ENCODE results near the gene CSNK2A1.

- TF ChIP-seq POLR2A (IDR thresholded peaks at IDR 0.05) = no peak
- TF ChIP-seq, protein P1, sequence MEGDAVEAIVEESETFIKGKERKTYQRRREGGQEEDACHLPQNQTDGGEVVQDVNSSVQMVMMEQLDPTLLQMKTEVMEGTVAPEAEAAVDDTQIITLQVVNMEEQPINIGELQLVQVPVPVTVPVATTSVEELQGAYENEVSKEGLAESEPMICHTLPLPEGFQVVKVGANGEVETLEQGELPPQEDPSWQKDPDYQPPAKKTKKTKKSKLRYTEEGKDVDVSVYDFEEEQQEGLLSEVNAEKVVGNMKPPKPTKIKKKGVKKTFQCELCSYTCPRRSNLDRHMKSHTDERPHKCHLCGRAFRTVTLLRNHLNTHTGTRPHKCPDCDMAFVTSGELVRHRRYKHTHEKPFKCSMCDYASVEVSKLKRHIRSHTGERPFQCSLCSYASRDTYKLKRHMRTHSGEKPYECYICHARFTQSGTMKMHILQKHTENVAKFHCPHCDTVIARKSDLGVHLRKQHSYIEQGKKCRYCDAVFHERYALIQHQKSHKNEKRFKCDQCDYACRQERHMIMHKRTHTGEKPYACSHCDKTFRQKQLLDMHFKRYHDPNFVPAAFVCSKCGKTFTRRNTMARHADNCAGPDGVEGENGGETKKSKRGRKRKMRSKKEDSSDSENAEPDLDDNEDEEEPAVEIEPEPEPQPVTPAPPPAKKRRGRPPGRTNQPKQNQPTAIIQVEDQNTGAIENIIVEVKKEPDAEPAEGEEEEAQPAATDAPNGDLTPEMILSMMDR (IDR thresholded peaks at IDR 0.05) = no peak
These were observed 83.4 kb downstream of the CSNK2A1 start for GRCh38 chr20:460180-460579.
